Umbilical cord (tissue), 2 donors: ENCODE measurements around the gene ENHO. TPM values are rescaled to one million over a fixed set of nuclear protein-coding genes. Genes with fewer than 3 reads are reported as not detected.
"Not testable (repeated sequence)": the region's sequence is repeated elsewhere in the genome, so short reads cannot be mapped to it uniquely, and the experiment has no call there.

Source experiments
- DNase-seq: peaks from one replicate; pipeline ENCODE4 v3.0.0-alpha.2; 2015; ENCODE audit warnings: low spot score
- total RNA-seq: library from RNA; depleted of rRNA; stranded (reverse); fragments of >200 nt; gene quantifications from one replicate; pipeline ENCODE4 v1.2.3, GENCODE V29; 2014; ENCODE audit warnings: low replicate concordance; ENCODE audit not compliant: insufficient read depth

The ENHO gene
- total RNA-seq, 1 donor from 2014 or later, result not detected

- no peak for DNase-seq
Observed at GRCh38 chr9:34507966-34508365, 14.8 kb downstream of the ENHO start.

- DNase-seq, result no peak
Observed at GRCh38 chr9:34507556-34507955, 15.2 kb downstream of the ENHO start.

- DNase-seq, result no peak
Observed at GRCh38 chr9:34506623-34507022, 16.2 kb downstream of the ENHO start.

GRCh38 chr9:34505370-34506120, 17.2 kb downstream of the ENHO start:
- no peak for DNase-seq

- no peak for DNase-seq
Observed at GRCh38 chr9:34503406-34503805, 19.4 kb downstream of the ENHO start.

- no peak for DNase-seq
Observed at GRCh38 chr9:34502891-34503290, 19.9 kb downstream of the ENHO start.

- no peak for DNase-seq
Observed at GRCh38 chr9:34502471-34502870, 20.3 kb downstream of the ENHO start.

GRCh38 chr9:34501889-34502425, 20.8 kb downstream of the ENHO start:
- DNase-seq, result peak; percentile 90

- DNase-seq, result no peak
Observed at GRCh38 chr9:34501372-34501771, 21.4 kb downstream of the ENHO start.

GRCh38 chr9:34500623-34501267, 22.0 kb downstream of the ENHO start:
- DNase-seq, result peak; percentile 36

GRCh38 chr9:34499076-34499475, 23.7 kb downstream of the ENHO start:
- DNase-seq, result no peak

- no peak for DNase-seq
Observed at GRCh38 chr9:34498553-34498952, 24.2 kb downstream of the ENHO start.

GRCh38 chr9:34496149-34496712, 26.6 kb downstream of the ENHO start:
- DNase-seq, result no peak

GRCh38 chr9:34493972-34494535, 28.7 kb downstream of the ENHO start:
- peak; percentile 62 for DNase-seq

- DNase-seq, result no peak
Observed at GRCh38 chr9:34492051-34492450, 30.7 kb downstream of the ENHO start.

GRCh38 chr9:34491596-34491995, 31.2 kb downstream of the ENHO start:
- no peak for DNase-seq

- DNase-seq, result no peak
Observed at GRCh38 chr9:34490760-34491159, 32.0 kb downstream of the ENHO start.

GRCh38 chr9:34490360-34490759, 32.4 kb downstream of the ENHO start:
- DNase-seq, result no peak

GRCh38 chr9:34486572-34486971, 36.2 kb downstream of the ENHO start:
- DNase-seq, result no peak

- no peak for DNase-seq
Observed at GRCh38 chr9:34485822-34486221, 37.0 kb downstream of the ENHO start.

GRCh38 chr9:34484678-34485077, 38.1 kb downstream of the ENHO start:
- no peak for DNase-seq

- not testable (repeated sequence) for DNase-seq
Observed at GRCh38 chr9:34482746-34483145, 40.0 kb downstream of the ENHO start.
